Measurements from ENCODE around the gene MGMT. TPM values are rescaled to one million over a fixed set of nuclear protein-coding genes. Genes with fewer than 3 reads are reported as not detected.

MGMT gene
- total and polyA plus RNA-seq, 4 donors: 9.9 to 39.6 (median 23.2) TPM

- H3K4me1 ChIP-seq (ENCODE audit: control insufficient read depth in 5 of 5, insufficient read depth in 5 of 5, low read length in 5 of 5): peaks cover 2 to 14% (median 5%) of the 10 kb centered on the region in 5 donors
- no peaks in the 10 kb centered on the region for H3K9me3 ChIP-seq (ENCODE audit: control insufficient read depth in 4 of 4, insufficient read depth in 3 of 4, low read length in 3 of 4)
- TF ChIP-seq CTCF (IDR thresholded peaks at IDR 0.05; ENCODE audit: control extremely low read depth, extremely low read depth): no peak
- no peak for DNase-seq
- H3K4me3 ChIP-seq: peak overlapping the region; percentile 66
- no peak overlapping the region for H3K9ac ChIP-seq (ENCODE audit: insufficient read depth in 1 of 2, low read length in 2 of 2)
- H3K36me3 ChIP-seq (ENCODE audit: control insufficient read depth in 4 of 4, insufficient read depth in 4 of 4, low read length in 4 of 4): no peaks in the 10 kb centered on the region
- H3K27ac ChIP-seq (ENCODE audit: low read depth in 1 of 2, low read length in 1 of 2): peak overlapping the region; percentile 65 to 81
- 82 to 91% methylated on average over 21 of the region's 21 CpGs for WGBS, 2 donors
- no peak for ATAC-seq (ENCODE audit: insufficient read depth, low FRiP score)
- H3K27me3 ChIP-seq (ENCODE audit: control insufficient read depth in 3 of 3, insufficient read depth in 3 of 3, low read length in 2 of 3): no peaks in the 10 kb centered on the region
These were observed 992 bp upstream of the MGMT start for GRCh38 chr10:129465796-129466702.

- Histone ChIP-seq H3K27ac (ENCODE audit: low read depth in 1 of 2, low read length in 1 of 2) (peak overlapping the region; percentile 57 to 81), H3K36me3 (ENCODE audit: control insufficient read depth in 4 of 4, insufficient read depth in 4 of 4, low read length in 4 of 4) (no peaks in the 10 kb centered on the region), H3K4me3 (peak overlapping the region; percentile 81), H3K9ac (ENCODE audit: insufficient read depth in 1 of 2, low read length in 2 of 2) (peak overlapping the region; percentile 50 to 63), H3K4me1 (ENCODE audit: control insufficient read depth in 5 of 5, insufficient read depth in 5 of 5, low read length in 5 of 5) (peaks cover 2 to 17% (median 5%) of the 10 kb centered on the region in 5 donors), H3K27me3 (ENCODE audit: control insufficient read depth in 3 of 3, insufficient read depth in 3 of 3, low read length in 2 of 3) (no peaks in the 10 kb centered on the region), H3K9me3 (ENCODE audit: control insufficient read depth in 4 of 4, insufficient read depth in 3 of 4, low read length in 3 of 4) (no peaks in the 10 kb centered on the region)
- no peak for TF ChIP-seq CTCF (IDR thresholded peaks at IDR 0.05; ENCODE audit: control extremely low read depth, extremely low read depth)
- ATAC-seq (ENCODE audit: insufficient read depth, low FRiP score): no peak
- DNase-seq: peak; percentile 54 to 68 (median 64)
- WGBS, 2 donors: 28 to 31% methylated on average over 25 of the region's 25 CpGs
These were observed 471 bp downstream of the MGMT start for GRCh38 chr10:129467359-129468064.

GRCh38 chr10:129468187-129468586 lies 1.1 kb downstream of the MGMT start:
- Histone ChIP-seq H3K4me1 (ENCODE audit: control insufficient read depth in 5 of 5, insufficient read depth in 5 of 5, low read length in 5 of 5) (peaks cover 2 to 17% (median 5%) of the 10 kb centered on the region in 5 donors), H3K9ac (ENCODE audit: insufficient read depth in 1 of 2, low read length in 2 of 2) (no peak overlapping the region), H3K27ac (ENCODE audit: low read depth in 1 of 2, low read length in 1 of 2) (no peak overlapping the region), H3K9me3 (ENCODE audit: control insufficient read depth in 4 of 4, insufficient read depth in 3 of 4, low read length in 3 of 4) (no peaks in the 10 kb centered on the region), H3K4me3 (no peak overlapping the region), H3K36me3 (ENCODE audit: control insufficient read depth in 4 of 4, insufficient read depth in 4 of 4, low read length in 4 of 4) (peaks cover 0 to 2% (median 0%) of the 10 kb centered on the region in 4 donors), H3K27me3 (ENCODE audit: control insufficient read depth in 3 of 3, insufficient read depth in 3 of 3, low read length in 2 of 3) (no peaks in the 10 kb centered on the region)
- DNase-seq: no peak
- no peak for ATAC-seq (ENCODE audit: insufficient read depth, low FRiP score)
- TF ChIP-seq CTCF (IDR thresholded peaks at IDR 0.05; ENCODE audit: control extremely low read depth, extremely low read depth): no peak
- 96 to 98% methylated on average over 9 of the region's 9 CpGs for WGBS, 2 donors
